Measurements from ENCODE around the gene TRIM17. TPM values are rescaled to one million over a fixed set of nuclear protein-coding genes. Genes with fewer than 3 reads are reported as not detected.

TRIM17 gene
- total RNA-seq, 2 experiments from 2014 or later: 1.9 to 2.7 TPM

GRCh38 chr1:228459091-228459993 lies 42.7 kb upstream of the TRIM17 start:
- Mint-ChIP-seq H3K4me1 (ENCODE audit: low read depth) (peaks cover 29% of the 10 kb centered on the region), H3K4me3 (peak overlapping the region; percentile 98), H3K36me3 (ENCODE audit: low read depth) (peaks cover 10% of the 10 kb centered on the region), H3K9me3 (no peaks in the 10 kb centered on the region), H3K27ac (peak overlapping the region; percentile 98), H3K27me3 (peaks cover 2% of the 10 kb centered on the region)
- TF ChIP-seq CTCF (IDR thresholded peaks at IDR 0.05): peak; percentile 89
- POLR2A ChIA-PET: interaction anchor here (0.6 to 4.2 kb wide), 12 partner anchors 14 to 53 kb away, joined by 3 to 22 read pairs (median 4); partner anchors contain the start of genes RNF187 and TRIM11
- CTCF ChIA-PET: interaction anchor here (0.6 to 4.1 kb wide), 17 partner anchors 9 to 457 kb away, joined by 3 to 16 read pairs (median 3); partner anchors contain the start of gene RNF187
- intact Hi-C loops (cut with micrococcal nuclease): loop anchor here (5.0 kb wide), 1 partner anchor 52 kb away; the partner anchor contains the start of gene TRIM11
- DNase-seq (peak; percentile 81), ATAC-seq (peak; percentile 12)

- Mint-ChIP-seq H3K9me3 (no peaks in the 10 kb centered on the region), H3K4me1 (ENCODE audit: low read depth) (peaks cover 24% of the 10 kb centered on the region)
- CTCF ChIA-PET: interaction anchor here (0.8 to 4.1 kb wide), 13 partner anchors 8 to 365 kb away, joined by 3 to 16 read pairs (median 6); partner anchors contain the start of gene RNF187
Observed at GRCh38 chr1:228457396-228458176, 40.9 kb upstream of the TRIM17 start.

GRCh38 chr1:228457017-228457395 lies 40.3 kb upstream of the TRIM17 start:
- Mint-ChIP-seq H3K4me3 (peak overlapping the region; percentile 98), H3K36me3 (ENCODE audit: low read depth) (peaks cover 10% of the 10 kb centered on the region), H3K4me1 (ENCODE audit: low read depth) (peaks cover 20% of the 10 kb centered on the region), H3K9me3 (no peaks in the 10 kb centered on the region), H3K27ac (peak overlapping the region; percentile 98), H3K27me3 (peaks cover 2% of the 10 kb centered on the region)
- ChIA-PET CTCF (interaction anchor here (0.8 to 4.1 kb wide), 8 partner anchors 9 to 365 kb away, joined by 3 to 16 read pairs (median 7); partner anchors contain the start of gene RNF187), POLR2A (interaction anchor here (0.5 to 4.2 kb wide), 16 partner anchors 11 to 694 kb away, joined by 3 to 22 read pairs (median 4); partner anchors contain the start of genes IBA57, RNF187 and TRIM11)
- ATAC-seq: peak; percentile 1
- TF ChIP-seq CTCF (IDR thresholded peaks at IDR 0.05): no peak
- DNase-seq: no peak
- intact Hi-C loops (cut with micrococcal nuclease): loop anchor here (5.0 kb wide), 1 partner anchor 50 kb away; the partner anchor contains the start of gene TRIM11

More at GRCh38 chr1:228457396-228458176, 40.9 kb upstream of the TRIM17 start:
- H3K36me3 Mint-ChIP-seq (ENCODE audit: low read depth): peaks cover 10% of the 10 kb centered on the region
- DNase-seq (peak; percentile 94), ATAC-seq (peak; percentile 88)
- intact Hi-C loops (cut with micrococcal nuclease): loop anchor here (5.0 kb wide), 1 partner anchor 50 kb away; the partner anchor contains the start of gene TRIM11
- POLR2A ChIA-PET: interaction anchor here (0.5 to 4.2 kb wide), 26 partner anchors 11 to 693 kb away, joined by 3 to 22 read pairs (median 4); partner anchors contain the start of genes GUK1, IBA57, RNF187 and TRIM11
- peak overlapping the region; percentile 98 for H3K27ac Mint-ChIP-seq
- peak; percentile 32 for TF ChIP-seq CTCF (IDR thresholded peaks at IDR 0.05)
- H3K27me3 Mint-ChIP-seq: peaks cover 2% of the 10 kb centered on the region
- H3K4me3 Mint-ChIP-seq: peak overlapping the region; percentile 98

GRCh38 chr1:228456252-228457016 lies 39.8 kb upstream of the TRIM17 start:
- Mint-ChIP-seq H3K36me3 (ENCODE audit: low read depth) (peaks cover 10% of the 10 kb centered on the region), H3K4me1 (ENCODE audit: low read depth) (peaks cover 20% of the 10 kb centered on the region), H3K4me3 (peak overlapping the region; percentile 98), H3K9me3 (no peaks in the 10 kb centered on the region), H3K27ac (peak overlapping the region; percentile 98), H3K27me3 (peaks cover 2% of the 10 kb centered on the region)
- ChIA-PET CTCF (interaction anchor here (1.0 to 4.1 kb wide), 6 partner anchors 10 to 58 kb away, joined by 3 to 15 read pairs (median 7); no protein-coding TSS in a partner anchor), POLR2A (interaction anchor here (0.7 to 4.2 kb wide), 2 partner anchors 51 to 71 kb away, joined by 3 to 22 read pairs; partner anchors contain the start of gene TRIM11)
- TF ChIP-seq CTCF (IDR thresholded peaks at IDR 0.05): no peak
- intact Hi-C loops (cut with micrococcal nuclease): loop anchor here (5.0 kb wide), 1 partner anchor 49 kb away; the partner anchor contains the start of gene TRIM11
- no peak for DNase-seq
- no peak for ATAC-seq
